ENCODE measurements around the gene ETV3L.

DNA sequence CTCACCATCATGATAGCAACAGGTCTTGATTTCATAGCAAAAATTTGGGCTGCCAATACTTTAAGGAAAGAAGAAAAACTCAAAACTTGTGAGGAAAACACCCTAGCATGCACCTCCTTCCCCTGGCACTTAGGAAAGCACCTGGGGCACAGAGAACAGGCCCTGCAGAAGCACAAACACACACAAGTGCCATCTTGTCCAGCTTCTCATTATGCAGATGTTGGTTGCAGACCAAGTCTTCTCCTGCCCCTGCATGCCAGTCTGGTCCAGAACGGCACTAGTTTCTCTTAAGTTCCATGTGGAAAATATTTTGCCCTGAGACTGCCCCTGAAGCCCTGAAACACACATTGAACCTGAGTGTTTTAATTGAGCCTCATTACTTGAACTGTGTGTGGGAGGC lies 44.9 kb upstream of the ETV3L start:
- no peak for TF ChIP-seq POLR2AphosphoS5 (IDR thresholded peaks at IDR 0.05; ENCODE audit: low read depth, low read length)
- TF ChIP-seq POLR2A (IDR thresholded peaks at IDR 0.05; ENCODE audit: low read depth, low read length), result no peak
